A549 (cell line): ENCODE measurements around the gene SH3RF3.

Experiments
- RNF2 ChIP-seq: fragments of 200-600 bp; sonication (generic); IDR thresholded peaks from 2 replicates; pipeline ENCODE4 v1.6.1; 2016; ENCODE audit warnings: low read depth, mild to moderate bottlenecking, antibody characterized with exemption, moderate library complexity, borderline replicate concordance
- TF ChIP-seq, protein P1 (sequence below): fragments of >200 bp; sonication (Bioruptor Twin); formaldehyde crosslinking; IDR thresholded peaks from 3 replicates; pipeline ENCODE4 v1.5.1; 2016

DNA sequence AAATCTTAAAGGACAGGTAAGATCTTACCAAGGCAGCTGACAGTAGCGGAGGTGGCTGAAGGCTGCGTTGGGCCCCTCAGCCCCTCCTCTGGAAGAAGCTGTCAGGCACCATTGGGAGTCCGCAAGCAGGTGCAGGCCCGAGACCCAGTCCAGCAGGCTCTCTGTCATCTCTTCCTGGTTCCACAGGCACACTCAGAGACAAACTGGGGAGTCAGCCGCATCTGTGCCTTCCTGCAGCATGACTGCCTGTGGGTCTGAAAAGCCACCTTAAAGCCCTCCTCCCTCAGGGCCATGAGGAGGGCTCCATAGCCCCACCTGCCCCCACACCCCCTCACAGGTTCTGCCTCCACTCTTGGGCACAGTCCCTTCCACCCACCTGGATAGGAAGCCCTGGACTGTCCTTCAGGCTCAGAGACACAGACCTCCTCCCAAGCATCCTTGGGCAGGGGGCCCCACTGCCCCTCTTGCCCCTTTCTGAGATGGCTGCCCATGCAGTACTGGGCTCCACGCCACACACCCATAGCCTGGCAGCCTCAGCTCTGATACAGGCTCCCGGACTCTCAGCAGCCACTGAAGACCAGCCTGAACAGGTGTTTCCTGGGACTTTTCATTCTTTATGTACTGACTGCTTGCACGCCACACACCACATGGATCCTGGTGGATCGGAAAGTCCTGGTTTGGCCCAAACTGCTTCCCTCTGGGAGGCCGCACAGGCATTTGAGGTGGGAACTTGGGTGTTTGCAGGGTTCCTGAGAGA lies 245.0 kb downstream of the SH3RF3 start:
- no peak for TF ChIP-seq RNF2
- TF ChIP-seq, protein P1, sequence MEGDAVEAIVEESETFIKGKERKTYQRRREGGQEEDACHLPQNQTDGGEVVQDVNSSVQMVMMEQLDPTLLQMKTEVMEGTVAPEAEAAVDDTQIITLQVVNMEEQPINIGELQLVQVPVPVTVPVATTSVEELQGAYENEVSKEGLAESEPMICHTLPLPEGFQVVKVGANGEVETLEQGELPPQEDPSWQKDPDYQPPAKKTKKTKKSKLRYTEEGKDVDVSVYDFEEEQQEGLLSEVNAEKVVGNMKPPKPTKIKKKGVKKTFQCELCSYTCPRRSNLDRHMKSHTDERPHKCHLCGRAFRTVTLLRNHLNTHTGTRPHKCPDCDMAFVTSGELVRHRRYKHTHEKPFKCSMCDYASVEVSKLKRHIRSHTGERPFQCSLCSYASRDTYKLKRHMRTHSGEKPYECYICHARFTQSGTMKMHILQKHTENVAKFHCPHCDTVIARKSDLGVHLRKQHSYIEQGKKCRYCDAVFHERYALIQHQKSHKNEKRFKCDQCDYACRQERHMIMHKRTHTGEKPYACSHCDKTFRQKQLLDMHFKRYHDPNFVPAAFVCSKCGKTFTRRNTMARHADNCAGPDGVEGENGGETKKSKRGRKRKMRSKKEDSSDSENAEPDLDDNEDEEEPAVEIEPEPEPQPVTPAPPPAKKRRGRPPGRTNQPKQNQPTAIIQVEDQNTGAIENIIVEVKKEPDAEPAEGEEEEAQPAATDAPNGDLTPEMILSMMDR, result no peak
